NCI-H1436 treated with DMSO at 0.1 percent for 48 hours (cell line): ENCODE data around the gene CCSER1.
"Not testable (repeated sequence)": the region's sequence is repeated elsewhere in the genome, so short reads cannot be mapped to it uniquely, and the experiment has no call there.

ENCODE experiments used
- DNase-seq: peaks from one replicate; lab custom pipeline; 2025; lab: John Stamatoyannopoulos, UW

Gene CCSER1

GRCh38 chr4:91373546-91373945, 1246.4 kb downstream of the CCSER1 start:
- DNase-seq = no peak

DNA sequence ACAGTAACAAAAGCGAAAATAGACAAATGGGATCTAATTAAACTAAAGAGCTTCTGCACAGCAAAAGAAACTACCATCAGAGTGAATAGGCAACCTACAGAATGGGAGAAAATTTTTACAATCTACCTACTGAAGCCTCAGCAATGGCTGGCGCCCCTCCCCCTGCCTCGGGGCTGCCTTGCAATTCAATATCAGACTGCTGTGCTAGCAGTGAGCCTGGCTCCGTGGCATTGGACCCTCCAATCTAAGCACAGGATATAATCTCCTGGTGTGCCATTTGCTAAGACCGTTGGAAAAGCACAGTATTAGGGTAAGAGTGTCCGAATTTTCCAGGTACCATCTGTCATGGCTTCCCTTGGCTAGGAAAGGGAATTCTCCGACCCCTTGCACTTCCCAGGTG, 1278.2 kb downstream of the CCSER1 start:
- not testable (repeated sequence) for DNase-seq

DNA sequence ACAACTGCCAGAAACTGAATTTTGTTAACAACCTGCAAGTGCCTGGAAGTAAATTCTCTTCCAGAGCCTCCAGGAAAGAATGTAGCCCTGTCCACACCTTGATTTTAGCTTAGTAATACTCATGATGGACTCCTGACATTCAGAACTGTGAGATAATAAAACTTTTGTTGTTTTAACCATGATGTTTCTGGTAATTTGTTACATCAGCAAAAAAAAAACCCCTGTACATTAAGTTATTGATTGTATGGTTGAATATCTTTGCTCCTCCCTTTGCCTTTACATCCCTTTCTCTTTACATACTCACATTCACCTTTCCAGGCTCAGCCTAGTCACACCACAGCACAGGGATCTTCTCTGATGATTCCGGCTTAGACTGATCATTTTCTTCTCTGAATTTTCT, 1294.8 kb downstream of the CCSER1 start:
- DNase-seq = no peak

- DNase-seq = no peak
Measured at GRCh38 chr4:91426725-91427124, 1299.5 kb downstream of the CCSER1 start.

GRCh38 chr4:91427171-91427570, 1300.0 kb downstream of the CCSER1 start:
- no peak for DNase-seq

DNA sequence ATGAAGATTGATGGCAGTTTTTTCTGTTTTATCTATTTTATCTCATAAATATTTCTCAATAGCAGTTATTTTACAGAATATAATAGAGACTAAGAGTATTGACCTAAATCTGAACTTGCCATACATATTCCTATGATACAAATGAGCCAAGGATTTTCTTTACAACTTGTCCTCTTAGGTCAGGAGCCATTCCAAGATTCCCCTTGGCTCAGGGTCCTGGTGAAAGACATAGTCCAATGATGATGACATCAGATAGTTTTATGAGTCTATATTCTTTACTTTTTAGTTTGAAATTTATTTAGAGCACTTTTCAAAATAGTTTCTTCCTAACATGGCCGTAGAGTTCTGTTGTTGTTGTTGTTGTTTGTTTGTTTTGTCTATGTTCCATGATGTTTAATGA, 1307.4 kb downstream of the CCSER1 start:
- DNase-seq = no peak

GRCh38 chr4:91436556-91436955, 1309.4 kb downstream of the CCSER1 start:
- DNase-seq = no peak

DNA sequence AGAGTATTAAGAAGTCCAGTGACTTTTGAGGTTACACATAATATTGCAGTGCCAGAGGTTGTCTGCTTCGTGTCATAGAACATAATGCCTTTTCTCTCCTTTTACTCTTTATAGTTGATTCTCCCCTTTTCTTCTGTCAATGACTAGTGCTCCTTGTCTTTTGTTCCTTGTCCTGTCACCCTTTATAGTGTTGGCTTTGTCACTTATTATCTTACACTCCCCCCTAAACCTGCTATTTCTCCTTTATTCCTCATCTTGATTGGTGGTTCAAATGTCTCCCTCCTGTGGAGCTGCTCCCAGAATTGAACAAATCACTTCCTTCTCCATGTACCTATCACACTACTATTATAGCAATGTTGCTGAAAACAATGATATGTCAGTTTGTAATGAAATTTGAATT, 1320.0 kb downstream of the CCSER1 start:
- DNase-seq = no peak

DNA sequence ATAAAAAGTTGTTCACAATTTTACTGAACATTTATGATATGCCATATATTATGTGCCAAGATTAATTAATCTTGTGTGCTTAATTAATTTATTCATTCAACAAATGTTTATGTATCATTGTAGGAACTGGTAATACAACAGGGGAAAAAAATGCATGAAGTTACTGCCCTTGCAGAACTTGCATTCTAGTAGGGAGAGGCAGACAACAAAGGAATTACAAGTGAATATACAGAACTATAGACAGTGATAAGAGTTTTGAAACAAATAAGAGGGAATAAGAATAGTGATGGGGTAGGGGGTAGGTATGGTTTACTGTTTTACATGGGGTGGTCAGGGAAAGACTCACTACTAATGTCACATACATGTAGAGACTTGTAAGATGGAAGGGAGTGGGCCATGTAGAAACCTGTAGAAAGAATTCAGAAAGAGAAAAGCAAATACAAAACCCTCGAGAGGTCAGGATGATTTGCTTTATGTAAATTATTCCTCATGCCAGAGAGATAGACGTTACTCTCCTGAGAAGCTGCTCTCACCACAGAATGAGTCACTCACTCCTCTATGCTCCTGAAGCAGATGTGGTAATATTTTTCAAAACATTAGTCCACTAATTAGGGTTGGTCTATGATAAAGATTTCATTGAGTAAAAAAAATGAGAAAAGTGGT, 1321.6 kb downstream of the CCSER1 start:
- no peak for DNase-seq

DNA sequence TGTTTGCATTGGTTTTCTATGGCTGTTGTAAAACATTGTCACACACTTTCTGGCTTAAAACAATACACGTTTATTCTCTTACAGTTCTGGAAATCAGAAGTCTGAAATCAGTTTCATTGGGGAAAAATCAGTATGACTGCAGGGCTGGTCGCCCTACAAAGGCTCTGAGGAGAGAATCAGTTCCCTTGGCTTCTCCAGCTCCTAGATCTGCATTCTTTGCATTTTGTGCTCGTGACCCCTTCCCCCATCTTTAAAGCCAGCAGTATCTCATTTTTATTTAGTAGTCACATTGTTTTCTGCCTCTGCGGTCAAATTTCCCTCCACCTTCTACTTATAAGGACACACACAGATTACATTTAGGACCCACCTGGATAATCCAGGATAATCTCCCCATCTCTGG, 1326.9 kb downstream of the CCSER1 start:
- no peak for DNase-seq

DNA sequence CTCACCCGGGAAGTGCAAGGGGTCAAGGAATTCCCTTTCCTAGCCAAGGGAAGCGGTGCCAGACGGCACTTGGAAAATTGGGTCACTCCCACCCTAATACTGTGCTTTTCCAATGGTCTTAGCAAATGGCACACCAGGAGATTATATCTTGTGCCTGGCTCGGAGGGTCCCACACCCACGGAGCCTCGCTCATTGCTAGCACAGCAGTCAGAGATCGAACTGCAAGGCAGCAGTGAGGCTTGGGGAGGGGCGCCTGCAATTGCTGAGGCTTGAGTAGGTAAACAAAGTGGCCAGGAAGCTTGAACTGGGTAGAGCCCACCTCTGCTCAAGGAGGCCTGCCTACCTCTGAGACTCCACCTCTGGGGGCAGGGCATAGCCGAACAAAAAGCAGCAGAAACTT, 1335.4 kb downstream of the CCSER1 start:
- DNase-seq = not testable (repeated sequence)

DNA sequence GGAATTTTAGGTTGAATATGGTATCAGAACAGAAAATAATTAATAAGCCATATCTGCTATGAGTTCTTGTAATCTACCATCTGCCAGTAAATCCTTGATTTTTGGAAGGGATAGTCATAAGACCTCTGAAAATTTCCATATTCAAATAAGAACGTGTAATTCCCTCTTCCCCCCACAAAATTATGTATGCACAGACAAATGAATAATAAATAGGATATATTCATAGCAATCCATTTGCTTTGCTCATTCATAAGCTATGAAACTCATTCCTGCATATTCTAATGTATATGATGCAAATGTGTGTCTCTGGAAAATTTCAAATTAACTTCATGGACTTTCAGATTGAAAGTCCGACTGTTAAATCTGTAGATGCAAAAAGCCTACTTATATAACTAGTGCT, 1343.5 kb downstream of the CCSER1 start:
- no peak for DNase-seq

DNA sequence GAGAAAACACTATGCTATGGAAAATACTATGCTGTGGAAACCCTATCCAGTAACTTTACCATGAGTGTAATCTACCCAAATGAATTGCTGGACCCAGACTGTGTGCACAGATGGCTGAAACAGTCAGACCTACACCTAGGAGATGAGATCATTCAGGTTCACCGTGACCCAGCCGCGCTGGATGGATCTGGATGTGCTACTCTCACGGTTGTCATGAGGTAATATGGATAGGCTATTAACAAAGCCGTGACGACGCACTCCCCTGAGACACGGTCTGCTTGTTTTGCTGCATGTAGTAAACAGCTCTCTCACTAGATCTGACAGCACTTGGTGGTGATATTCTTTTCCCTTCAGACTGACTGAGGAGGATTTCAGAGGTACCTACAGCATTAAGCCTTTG, 1344.1 kb downstream of the CCSER1 start:
- DNase-seq = no peak

GRCh38 chr4:91472046-91472445, 1344.9 kb downstream of the CCSER1 start:
- DNase-seq = no peak

DNA sequence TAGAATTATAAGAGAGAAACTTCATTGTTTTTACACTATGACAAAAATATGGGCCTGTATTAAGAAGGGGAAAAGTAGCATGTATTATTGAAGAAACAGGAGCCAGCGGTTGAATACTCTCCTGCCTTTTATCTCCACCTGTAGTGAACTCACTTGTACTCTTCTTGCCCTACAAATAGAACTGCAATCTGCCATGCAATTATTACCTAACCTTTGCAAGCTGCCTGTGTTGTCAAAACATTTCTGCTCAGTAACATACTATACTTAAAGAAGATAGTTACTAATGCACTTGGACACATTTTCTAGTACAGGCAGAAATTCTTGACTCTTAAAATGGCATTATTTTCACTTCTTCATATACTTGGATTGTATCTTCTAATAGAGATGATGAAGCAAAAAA, 1358.2 kb downstream of the CCSER1 start:
- no peak for DNase-seq

- DNase-seq = no peak
Measured at GRCh38 chr4:91488946-91489345, 1361.8 kb downstream of the CCSER1 start.

- DNase-seq = no peak
Measured at GRCh38 chr4:91497892-91498291, 1370.7 kb downstream of the CCSER1 start.

- DNase-seq = no peak
Measured at GRCh38 chr4:91502365-91502764, 1375.2 kb downstream of the CCSER1 start.

- DNase-seq = no peak
Measured at GRCh38 chr4:91513326-91513725, 1386.1 kb downstream of the CCSER1 start.

- no peak for DNase-seq
Measured at GRCh38 chr4:91519155-91519554, 1392.0 kb downstream of the CCSER1 start.

GRCh38 chr4:91525621-91526020, 1398.4 kb downstream of the CCSER1 start:
- DNase-seq = no peak

DNA sequence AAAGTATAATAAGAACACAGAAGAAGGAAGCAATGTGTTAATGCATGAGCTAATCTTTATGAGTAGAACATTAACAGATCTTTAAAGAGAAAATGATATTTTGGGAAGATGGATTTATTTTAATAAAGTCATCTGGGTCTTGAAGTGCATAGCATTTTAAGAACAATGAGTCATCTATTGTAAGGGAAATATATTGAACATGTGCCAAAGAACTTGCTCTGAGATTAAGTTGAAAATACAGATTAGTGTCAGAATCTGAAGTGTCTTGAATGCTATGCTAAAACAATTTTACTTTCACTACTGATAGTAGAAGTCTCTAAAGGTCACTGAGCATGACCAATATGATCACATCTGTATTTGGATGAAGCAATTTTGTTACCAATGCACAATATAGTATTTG, 1399.9 kb downstream of the CCSER1 start:
- no peak for DNase-seq

DNA sequence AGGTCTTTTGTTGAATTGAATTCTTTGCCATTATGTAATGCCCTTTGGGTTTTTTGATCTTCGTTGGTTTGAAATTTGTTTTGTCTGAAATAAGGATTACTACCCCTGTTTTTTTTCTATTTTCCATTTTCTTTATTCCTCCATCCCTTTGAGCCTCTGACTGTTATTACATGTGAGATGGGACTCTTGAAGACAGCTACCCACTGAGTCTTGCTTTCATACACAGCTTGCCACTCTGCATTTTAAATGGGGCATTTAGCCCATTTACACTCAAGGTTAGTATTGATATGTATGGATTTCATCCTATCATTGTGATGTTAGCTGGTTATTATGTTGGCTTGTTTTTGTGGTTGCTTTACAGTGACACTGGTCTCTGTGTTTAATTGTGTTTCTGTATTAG, 1440.4 kb downstream of the CCSER1 start:
- no peak for DNase-seq

GRCh38 chr4:91577864-91578263, 1450.7 kb downstream of the CCSER1 start:
- DNase-seq = no peak

GRCh38 chr4:91590260-91590659, 1463.1 kb downstream of the CCSER1 start:
- no peak for DNase-seq
